ENCODE data around the gene KLK2. TPM values are rescaled to one million over a fixed set of nuclear protein-coding genes. Genes with fewer than 3 reads are reported as not detected.

KLK2 gene
- total and polyA plus RNA-seq, 2 of the 4 experiments (the other 2 are of a cell fraction): not detected

GRCh38 chr19:50890422-50891252 lies 17.4 kb downstream of the KLK2 start:
- H3K56ac ChIP-seq (ENCODE audit: extremely low read depth, insufficient read depth, low read length): no peak overlapping the region
- TF ChIP-seq POLR2A (IDR thresholded peaks at IDR 0.05; ENCODE audit: low read depth, low read length) (no peak), CTCF (conservative IDR thresholded peaks at IDR 0.05; ENCODE audit: low read depth, low read length) (no peak), USF2 (IDR thresholded peaks at IDR 0.05; ENCODE audit: low read depth, low read length) (no peak), BHLHE40 (IDR thresholded peaks at IDR 0.05; ENCODE audit: low read depth, low read length) (no peak), RAD21 (IDR thresholded peaks at IDR 0.05; ENCODE audit: low read length) (no peak), NFE2L2 (IDR thresholded peaks at IDR 0.05; ENCODE audit: low read depth, low read length) (no peak), MXI1 (IDR thresholded peaks at IDR 0.05; ENCODE audit: borderline replicate concordance, low read depth, low read length) (no peak), CHD1 (IDR thresholded peaks at IDR 0.05; ENCODE audit: low read depth, low read length) (no peak), FOS (IDR thresholded peaks at IDR 0.05; ENCODE audit: low read depth, low read length) (no peak), RCOR1 (IDR thresholded peaks at IDR 0.05; ENCODE audit: insufficient replicate concordance, low read length) (no peak), SMC3 (IDR thresholded peaks at IDR 0.05; ENCODE audit: low read depth, low read length) (no peak), RFX5 (IDR thresholded peaks at IDR 0.05; ENCODE audit: low read depth, low read length) (no peak), MAZ (IDR thresholded peaks at IDR 0.05; ENCODE audit: borderline replicate concordance, low read depth, low read length) (no peak), MAFK (IDR thresholded peaks at IDR 0.05; ENCODE audit: low read depth, low read length) (no peak), ELK1 (IDR thresholded peaks at IDR 0.05; ENCODE audit: borderline replicate concordance, low read depth, low read length) (no peak), CEBPB (IDR thresholded peaks at IDR 0.05; ENCODE audit: low read depth, low read length) (no peak)
- H2BK20ac ChIP-seq (ENCODE audit: low read depth, low read length): no peak overlapping the region
- no peak overlapping the region for H3K14ac ChIP-seq (replicated peaks; ENCODE audit: low read depth, low read length)
- BruUV-seq (replicated peaks): no TSS peak
- no peaks in the 10 kb centered on the region for H3K79me1 ChIP-seq (ENCODE audit: low read depth in 1 of 2, low read length in 2 of 2)
- no peak overlapping the region for H4K5ac ChIP-seq (ENCODE audit: low read depth, low read length)
- H3K4me2 ChIP-seq (ENCODE audit: low read depth, low read length): no peak overlapping the region
- no peak overlapping the region for H2AK5ac ChIP-seq (ENCODE audit: low read depth, low read length)
- no peak overlapping the region for H3K18ac ChIP-seq (ENCODE audit: low read depth, low read length)
- no peak overlapping the region for H2AK9ac ChIP-seq (replicated peaks; ENCODE audit: low read depth, low read length, poor library complexity)
- no peaks in the 10 kb centered on the region for H3K9me3 ChIP-seq (ENCODE audit: control insufficient read depth, insufficient read depth, low read length)
- H3K4me1 ChIP-seq (ENCODE audit: control insufficient read depth, insufficient read depth, low read length): no peaks in the 10 kb centered on the region
- H3K4ac ChIP-seq (ENCODE audit: low read depth, low read length): no peak overlapping the region
- ATAC-seq (ENCODE audit: low read depth) (no peak), DNase-seq (peak; percentile 15)
- H3K36me3 ChIP-seq (ENCODE audit: control insufficient read depth, insufficient read depth, low read length): no peaks in the 10 kb centered on the region
- H3K9me1 ChIP-seq (ENCODE audit: insufficient read depth, low read length): no peaks in the 10 kb centered on the region
- dilution Hi-C loops (cut with HindIII; ENCODE audit: low sequenced_read_pairs, unreplicated experiment): no loop called here
- H3K9ac ChIP-seq (ENCODE audit: low read depth, low read length): no peak overlapping the region
- H4K91ac ChIP-seq (ENCODE audit: insufficient read depth, low read depth, low read length): no peak overlapping the region
- no peaks in the 10 kb centered on the region for H4K20me1 ChIP-seq (ENCODE audit: insufficient read depth, low read length)
- intact Hi-C loops (cut with micrococcal nuclease): no loop called here
- no peak overlapping the region for H4K8ac ChIP-seq (ENCODE audit: low read depth in 2 of 2, low read length in 2 of 2)
- H3K23ac ChIP-seq (ENCODE audit: low read depth, low read length): no peak overlapping the region; the same call in 1 of the 2 replicates
- CTCF ChIA-PET: no interaction called here
- in situ Hi-C loops (cut with MboI; ENCODE audit: low sequenced_read_pairs): no loop called here
- H3K4me3 ChIP-seq (ENCODE audit: insufficient read depth, low read depth, low read length): no peak overlapping the region
- no CpG with 5 or more reads among the region's 5 CpGs for WGBS, 2 experiments (ENCODE audit: extremely low coverage in 2 of 2, insufficient read length in 1 of 2)
- H2AFZ ChIP-seq (replicated peaks; ENCODE audit: low read length, poor library complexity): no peak overlapping the region
- H2BK15ac ChIP-seq (ENCODE audit: low read depth, low read length): no peak overlapping the region
- no peaks in the 10 kb centered on the region for H3K27me3 ChIP-seq (ENCODE audit: control insufficient read depth, insufficient read depth, low read length)
- POLR2A ChIA-PET (ENCODE audit: unreplicated experiment): no interaction called here
- H2BK120ac ChIP-seq (ENCODE audit: low read depth, low read length): no peak overlapping the region
- no peak overlapping the region for H3K27ac ChIP-seq (ENCODE audit: insufficient read depth, low read length)
- H2BK5ac ChIP-seq (ENCODE audit: low read depth, low read length, poor library complexity, severe bottlenecking): no peak overlapping the region
